ENCODE data around the gene RLN3. TPM values are rescaled to one million over a fixed set of nuclear protein-coding genes. Genes with fewer than 3 reads are reported as not detected.
"Not testable (repeated sequence)": the region's sequence is repeated elsewhere in the genome, so short reads cannot be mapped to it uniquely, and the experiment has no call there.

Gene RLN3
- total RNA-seq, 1 experiment from 2014 or later: not detected

DNA sequence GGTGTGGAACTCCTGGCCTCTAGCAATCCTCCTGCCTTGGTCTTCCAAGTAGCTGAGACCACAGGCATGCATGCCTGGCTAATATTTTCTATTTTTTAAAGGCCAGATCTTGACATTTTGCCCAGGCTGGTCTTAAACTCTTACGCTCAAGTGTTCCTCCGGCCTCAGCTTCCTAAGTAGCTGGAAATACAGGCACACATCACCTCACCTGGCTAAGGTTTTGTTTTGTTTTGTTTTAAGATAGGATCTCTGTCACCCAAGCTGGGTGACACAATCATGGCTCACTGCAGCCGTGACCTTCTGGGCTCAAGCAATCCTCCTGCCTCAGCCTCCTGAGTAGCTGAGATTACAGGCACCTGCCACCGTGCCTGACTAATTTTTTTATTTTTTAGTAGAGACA is 5.5 kb upstream of the RLN3 start:
- ChIA-PET POLR2A (ENCODE audit: low non-redundant PET) (no interaction called here), CTCF (interaction anchor here (0.7 kb wide), 1 partner anchor 339 kb away, joined by 5 read pairs; no protein-coding TSS in a partner anchor)
- DNase-seq (ENCODE audit: low spot score): no peak
- H3K27ac ChIP-seq (ENCODE audit: low read depth, low read length, poor library complexity, severe bottlenecking): no peak overlapping the region
- H3K9me3 ChIP-seq (ENCODE audit: low read depth, low read length, poor library complexity, severe bottlenecking): no peaks in the 10 kb centered on the region
- H3K36me3 ChIP-seq (ENCODE audit: insufficient read depth, low read length, poor library complexity, severe bottlenecking): no peaks in the 10 kb centered on the region
- peaks cover 5% of the 10 kb centered on the region for H3K4me1 ChIP-seq (ENCODE audit: insufficient read depth, low read length, poor library complexity, severe bottlenecking)
- no peaks in the 10 kb centered on the region for H3K27me3 ChIP-seq (replicated peaks; ENCODE audit: insufficient read depth, low read depth, low read length, poor library complexity)
- no peak overlapping the region for H3K4me3 ChIP-seq (ENCODE audit: low read depth, low read length, poor library complexity, severe bottlenecking)
- TF ChIP-seq EZH2 (IDR thresholded peaks at IDR 0.05; ENCODE audit: borderline replicate concordance, low read depth, low read length, poor library complexity, severe bottlenecking): no peak
- TF ChIP-seq, protein P1, sequence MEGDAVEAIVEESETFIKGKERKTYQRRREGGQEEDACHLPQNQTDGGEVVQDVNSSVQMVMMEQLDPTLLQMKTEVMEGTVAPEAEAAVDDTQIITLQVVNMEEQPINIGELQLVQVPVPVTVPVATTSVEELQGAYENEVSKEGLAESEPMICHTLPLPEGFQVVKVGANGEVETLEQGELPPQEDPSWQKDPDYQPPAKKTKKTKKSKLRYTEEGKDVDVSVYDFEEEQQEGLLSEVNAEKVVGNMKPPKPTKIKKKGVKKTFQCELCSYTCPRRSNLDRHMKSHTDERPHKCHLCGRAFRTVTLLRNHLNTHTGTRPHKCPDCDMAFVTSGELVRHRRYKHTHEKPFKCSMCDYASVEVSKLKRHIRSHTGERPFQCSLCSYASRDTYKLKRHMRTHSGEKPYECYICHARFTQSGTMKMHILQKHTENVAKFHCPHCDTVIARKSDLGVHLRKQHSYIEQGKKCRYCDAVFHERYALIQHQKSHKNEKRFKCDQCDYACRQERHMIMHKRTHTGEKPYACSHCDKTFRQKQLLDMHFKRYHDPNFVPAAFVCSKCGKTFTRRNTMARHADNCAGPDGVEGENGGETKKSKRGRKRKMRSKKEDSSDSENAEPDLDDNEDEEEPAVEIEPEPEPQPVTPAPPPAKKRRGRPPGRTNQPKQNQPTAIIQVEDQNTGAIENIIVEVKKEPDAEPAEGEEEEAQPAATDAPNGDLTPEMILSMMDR (conservative IDR thresholded peaks at IDR 0.05; ENCODE audit: low read depth, low read length): no peak
- intact Hi-C loops (cut with micrococcal nuclease; ENCODE audit: unreplicated experiment): no loop called here
- no TSS peak for BruUV-seq (replicated peaks)

- Histone ChIP-seq H3K27me3 (replicated peaks; ENCODE audit: insufficient read depth, low read depth, low read length, poor library complexity) (no peaks in the 10 kb centered on the region), H3K4me1 (ENCODE audit: insufficient read depth, low read length, poor library complexity, severe bottlenecking) (peaks cover 5% of the 10 kb centered on the region), H3K36me3 (ENCODE audit: insufficient read depth, low read length, poor library complexity, severe bottlenecking) (no peaks in the 10 kb centered on the region), H3K4me3 (ENCODE audit: low read depth, low read length, poor library complexity, severe bottlenecking) (no peak overlapping the region), H3K27ac (ENCODE audit: low read depth, low read length, poor library complexity, severe bottlenecking) (no peak overlapping the region), H3K9me3 (ENCODE audit: low read depth, low read length, poor library complexity, severe bottlenecking) (no peaks in the 10 kb centered on the region)
- TF ChIP-seq EZH2 (IDR thresholded peaks at IDR 0.05; ENCODE audit: borderline replicate concordance, low read depth, low read length, poor library complexity, severe bottlenecking): no peak
- TF ChIP-seq, protein P1 (conservative IDR thresholded peaks at IDR 0.05; ENCODE audit: low read depth, low read length): peak; percentile 46
- ChIA-PET CTCF (no interaction called here), POLR2A (ENCODE audit: low non-redundant PET) (no interaction called here)
- DNase-seq (ENCODE audit: low spot score): peak; percentile 53
- intact Hi-C loops (cut with micrococcal nuclease; ENCODE audit: unreplicated experiment): no loop called here
- BruUV-seq (replicated peaks): no TSS peak
These were observed 4.3 kb upstream of the RLN3 start for GRCh38 chr19:14023404-14024235.

GRCh38 chr19:14026652-14027192 is 1.2 kb upstream of the RLN3 start:
- BruUV-seq (replicated peaks); H3K27ac ChIP-seq (ENCODE audit: low read depth, low read length, poor library complexity, severe bottlenecking); H3K27me3 ChIP-seq (replicated peaks; ENCODE audit: insufficient read depth, low read depth, low read length, poor library complexity); H3K4me1 ChIP-seq (ENCODE audit: insufficient read depth, low read length, poor library complexity, severe bottlenecking); POLR2A ChIA-PET (ENCODE audit: low non-redundant PET); H3K36me3 ChIP-seq (ENCODE audit: insufficient read depth, low read length, poor library complexity, severe bottlenecking); CTCF ChIA-PET; intact Hi-C loops (cut with micrococcal nuclease; ENCODE audit: unreplicated experiment); H3K9me3 ChIP-seq (ENCODE audit: low read depth, low read length, poor library complexity, severe bottlenecking); DNase-seq (ENCODE audit: low spot score); H3K4me3 ChIP-seq (ENCODE audit: low read depth, low read length, poor library complexity, severe bottlenecking): not testable (repeated sequence)

Data from A673 (cell line).